GOT3 (cell line): Measurements from ENCODE around the gene RDX.
"Not testable (repeated sequence)": the region's sequence is repeated elsewhere in the genome, so short reads cannot be mapped to it uniquely, and the experiment has no call there.

ENCODE experiments used
- DNase-seq: peaks from one replicate; lab custom pipeline; 2025; ENCODE audit warnings: mixed read lengths; lab: John Stamatoyannopoulos, UW

RDX gene

DNA sequence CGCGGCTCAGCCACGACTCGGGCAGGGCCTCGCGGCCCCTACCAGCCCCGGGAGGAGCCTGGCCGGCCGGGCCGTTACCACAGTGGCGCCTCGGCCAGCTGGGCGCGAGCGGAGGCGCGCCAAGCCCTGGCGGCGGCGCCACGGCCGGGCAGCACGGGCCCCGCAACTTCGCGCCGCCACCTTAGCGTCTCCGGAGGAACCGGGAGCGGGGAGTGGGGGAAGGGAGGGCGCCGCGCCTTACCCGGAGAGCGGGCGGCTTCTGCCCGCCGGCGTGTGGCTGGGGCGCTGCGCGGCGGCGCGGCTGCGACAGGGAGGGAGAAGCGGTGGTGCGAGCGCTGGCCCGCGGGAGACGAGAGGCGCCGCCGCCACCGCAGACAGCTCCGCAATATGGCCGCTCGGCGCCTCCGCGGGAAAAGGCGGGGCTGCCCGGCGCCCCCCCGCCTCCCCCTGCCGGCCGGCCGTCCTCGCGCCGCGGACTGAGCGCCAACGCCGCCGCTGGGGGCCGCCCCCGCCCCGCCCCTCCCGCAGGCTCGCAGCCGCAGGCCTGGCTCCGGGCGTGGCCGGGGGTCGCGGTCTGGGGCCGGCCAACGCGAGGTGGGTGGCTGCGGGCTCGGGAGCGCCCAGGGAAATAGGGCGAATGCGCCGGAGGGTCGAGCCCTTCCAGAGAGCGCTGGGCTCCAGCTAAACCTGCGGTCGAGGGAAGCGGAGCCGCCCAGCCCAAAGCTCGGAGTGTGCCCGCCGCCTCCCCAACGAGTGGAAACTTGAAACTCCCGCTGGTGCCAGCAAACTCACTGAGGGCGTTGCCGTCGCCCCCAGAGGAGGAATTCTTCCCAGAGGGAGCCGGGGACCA, at the start of gene RDX:
Gene RDX (minus strand): TSS at position 389 of the 850 bp plus-strand sequence. CDS start 16,922 bp downstream, outside the sequence.
- DNase-seq, result peak; percentile 36

DNA sequence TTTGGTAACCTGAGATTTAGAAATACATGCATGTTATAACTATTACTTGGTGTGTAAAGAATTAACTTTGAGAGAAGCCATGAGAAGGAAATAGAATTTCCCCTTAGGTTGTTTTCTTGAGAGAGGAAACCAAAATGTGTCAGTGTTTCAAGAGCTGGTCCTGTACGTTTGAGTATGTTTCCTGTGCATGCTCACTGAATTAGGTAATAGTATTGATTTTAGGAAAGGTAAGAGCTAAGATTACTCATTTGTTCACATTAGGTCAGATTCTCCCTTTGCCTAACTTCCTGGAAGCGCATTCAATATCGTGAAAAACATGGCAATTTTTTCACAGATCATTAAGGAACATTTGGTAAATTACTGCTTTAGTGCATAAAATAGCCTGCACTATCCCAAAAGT, 49.3 kb upstream of the RDX start:
- no peak for DNase-seq

DNA sequence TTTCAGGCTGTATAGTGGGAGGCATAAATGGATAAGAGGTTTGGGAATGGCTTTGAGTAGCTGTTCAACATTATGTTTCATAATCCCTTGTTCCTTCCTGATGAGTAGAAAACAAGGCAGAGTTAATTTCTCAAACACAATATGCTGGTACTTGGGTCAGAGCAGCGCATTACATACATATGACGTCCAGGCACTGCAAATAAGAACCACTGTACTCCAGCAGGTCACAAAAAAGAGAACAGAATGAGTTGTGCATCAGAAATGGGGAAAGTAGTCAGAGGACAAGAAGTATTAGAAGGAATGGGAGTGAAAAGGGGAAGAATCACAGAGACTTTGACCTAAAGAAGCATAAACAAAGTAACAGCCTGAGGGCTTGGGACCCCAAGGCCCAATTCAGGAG, 44.0 kb upstream of the RDX start:
- DNase-seq, result no peak

DNA sequence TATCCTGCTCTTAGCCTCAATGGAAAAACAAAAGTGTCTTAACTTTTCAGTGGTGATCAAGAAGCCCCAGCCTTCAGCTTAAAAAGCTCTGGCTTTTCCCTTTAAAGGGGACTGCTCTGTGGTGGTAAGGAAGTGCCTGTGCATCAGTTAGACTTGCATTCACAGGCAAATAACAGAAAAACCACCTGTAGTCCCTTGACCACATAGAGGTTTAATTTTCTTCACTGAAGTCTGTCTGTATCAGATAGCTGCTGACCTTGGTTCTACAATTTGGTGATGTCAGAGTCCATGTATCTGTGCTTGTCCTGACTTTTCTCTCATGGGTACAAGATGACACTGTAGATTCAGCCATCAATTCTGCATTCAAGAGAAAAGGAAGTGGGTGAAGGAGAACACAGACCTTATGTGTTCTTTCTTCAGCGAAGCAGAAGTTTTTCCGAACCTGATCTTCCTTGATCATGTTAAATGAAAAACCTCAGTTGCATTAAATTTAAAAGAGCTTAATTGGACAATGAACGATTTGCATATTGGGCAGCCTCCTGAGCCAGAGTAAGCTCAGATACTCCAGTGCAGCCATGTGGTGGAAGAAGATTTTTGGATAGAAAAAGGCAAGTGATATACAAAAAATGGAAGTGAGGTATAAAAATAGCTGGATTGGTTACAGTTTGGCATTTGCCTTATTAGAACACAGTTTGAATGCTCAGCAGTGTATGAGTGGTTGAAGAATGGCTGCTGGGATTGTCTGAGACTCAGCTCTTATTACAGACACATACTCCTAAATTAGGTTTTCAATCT, 43.2 kb upstream of the RDX start:
- no peak for DNase-seq

DNA sequence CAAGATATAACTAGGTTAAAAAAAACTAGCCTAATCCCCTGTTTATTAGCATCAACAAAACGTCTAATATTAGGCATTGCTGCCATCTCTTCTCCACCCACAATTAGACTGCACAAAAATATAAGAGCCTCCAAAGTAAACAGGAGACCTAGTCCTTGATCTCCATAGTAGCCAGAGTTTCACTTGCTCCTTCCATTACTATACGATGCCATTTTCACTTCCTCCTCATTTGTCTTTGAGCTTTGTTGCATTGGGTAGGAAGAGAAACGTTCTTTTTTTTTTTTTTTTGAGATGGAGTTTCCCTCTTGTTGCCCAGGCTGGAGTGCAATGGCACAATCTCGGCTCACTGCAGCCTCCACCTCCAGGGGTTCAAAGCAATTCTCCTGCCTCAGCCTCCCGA, 42.3 kb upstream of the RDX start:
- DNase-seq, result no peak

DNA sequence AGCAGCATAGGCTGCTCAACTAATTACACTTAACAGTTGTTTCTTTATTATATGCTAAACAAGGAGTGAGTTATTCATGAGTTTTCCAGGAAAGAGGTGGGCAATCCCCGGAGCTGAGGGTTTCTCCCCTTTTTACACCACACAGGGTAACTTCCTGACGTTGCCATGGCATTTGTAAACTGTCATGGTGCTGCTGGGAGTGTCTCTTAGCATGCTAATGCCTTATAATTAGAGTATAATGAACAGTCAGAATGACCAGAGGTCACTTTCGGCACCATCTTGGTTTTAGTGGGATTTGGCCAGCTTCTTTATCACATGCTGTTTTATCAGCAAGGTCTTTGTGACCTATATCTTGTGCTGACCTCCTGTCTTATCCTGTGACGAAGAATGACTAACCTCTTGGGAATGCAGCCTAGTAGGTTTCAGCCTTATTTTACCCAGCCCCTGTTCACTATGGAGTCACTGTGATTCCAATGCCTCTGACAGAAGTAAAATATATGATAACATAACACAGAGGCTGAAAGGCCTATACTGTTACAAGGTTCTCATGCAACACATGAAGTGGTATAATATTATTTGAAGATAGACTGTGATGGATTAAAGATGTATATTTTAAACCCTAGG, 41.3 kb upstream of the RDX start:
- DNase-seq, result no peak

DNA sequence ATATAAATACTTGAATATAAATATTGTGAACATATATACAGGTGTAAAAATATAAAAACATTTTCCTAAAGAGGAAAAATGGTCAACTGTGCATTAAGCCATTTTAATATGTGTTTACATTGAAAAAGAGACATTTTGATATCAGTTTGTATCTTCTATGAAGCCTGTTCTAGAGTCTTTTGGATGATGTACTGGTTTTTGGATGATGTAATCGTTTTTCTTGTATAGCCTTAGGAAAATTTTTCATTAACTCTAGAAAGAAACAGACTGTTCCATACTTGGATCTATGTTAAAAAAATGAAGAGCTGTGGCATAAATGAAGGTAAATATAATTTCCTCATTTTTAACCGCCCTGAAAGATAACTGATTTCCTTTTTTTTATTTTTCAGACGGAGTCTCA, 39.6 kb upstream of the RDX start:
- no peak for DNase-seq

DNA sequence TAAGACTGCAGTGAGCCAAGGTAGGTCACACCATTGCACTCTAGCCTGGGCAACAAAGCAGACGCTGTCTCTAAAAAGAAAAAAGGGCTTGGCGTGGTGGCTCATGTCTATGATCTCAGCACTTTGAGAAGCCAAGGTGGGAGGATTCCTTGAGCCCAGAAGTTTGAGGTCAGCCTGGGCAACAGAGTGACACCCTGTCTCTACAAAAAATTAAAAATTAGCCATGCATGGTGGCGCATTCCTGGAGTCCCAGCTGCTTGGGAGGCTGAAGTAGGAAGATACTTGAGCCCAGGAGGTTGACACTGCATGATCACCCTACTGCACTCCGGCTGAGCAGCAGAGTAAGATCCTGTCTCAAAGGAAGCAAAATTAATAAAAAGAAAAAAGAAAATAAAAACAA, 38.9 kb upstream of the RDX start:
- no peak for DNase-seq

DNA sequence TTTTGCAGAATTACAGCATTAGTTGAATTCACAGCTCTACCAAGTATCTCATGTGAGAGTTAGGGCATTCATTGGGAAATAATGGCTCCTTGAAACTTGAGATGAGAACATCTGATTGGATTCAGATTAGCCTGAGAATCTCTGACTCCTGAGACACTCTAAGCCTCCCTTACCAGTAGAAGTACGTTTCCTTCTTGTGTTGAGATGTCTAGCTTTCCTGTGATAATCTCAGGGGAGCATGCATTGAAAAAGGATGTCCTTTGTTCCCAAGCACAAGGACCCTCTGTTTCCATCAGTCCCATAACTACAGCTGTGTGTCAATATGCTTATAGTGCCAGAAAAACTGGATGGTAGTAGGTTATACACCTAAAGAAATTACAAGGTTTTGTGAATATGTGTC, 35.2 kb upstream of the RDX start:
- DNase-seq, result no peak

DNA sequence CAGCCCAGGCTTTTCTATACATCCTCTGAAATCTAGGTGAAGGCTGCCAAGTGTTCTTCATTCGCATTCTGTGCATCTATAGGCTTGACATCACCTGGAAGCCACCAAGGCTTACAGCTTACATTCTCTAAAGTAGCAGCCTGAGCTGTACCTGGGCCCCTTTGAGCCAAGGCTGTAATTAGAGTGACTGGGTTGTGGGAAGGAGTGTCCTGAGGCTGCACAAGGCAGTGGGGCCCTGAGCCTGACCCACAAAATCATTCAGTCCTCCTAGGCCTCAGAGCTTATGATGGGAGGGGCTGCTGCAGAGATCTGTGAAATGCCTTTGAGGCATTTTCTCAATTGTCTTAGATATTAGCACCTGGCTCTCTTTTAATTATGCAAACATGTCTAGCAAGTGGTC, 33.0 kb upstream of the RDX start:
- no peak for DNase-seq

DNA sequence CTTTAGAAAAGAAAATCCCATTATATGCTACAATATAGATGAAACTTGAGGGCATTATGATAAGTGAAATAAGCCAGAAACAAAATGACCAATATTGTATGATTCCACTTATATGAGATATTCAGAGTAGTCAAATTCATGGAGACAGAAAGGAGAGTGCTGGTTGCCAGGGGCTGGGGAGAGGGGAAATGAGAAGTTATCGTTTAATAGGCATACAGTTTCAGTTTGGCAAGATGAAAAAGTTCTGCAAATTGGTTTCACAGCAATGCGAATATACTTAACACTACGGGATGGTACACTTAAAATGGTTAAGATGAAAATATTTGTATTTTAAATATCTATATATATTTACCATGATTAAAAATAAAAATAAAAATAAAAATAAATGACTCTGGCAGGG, 31.1 kb upstream of the RDX start:
- DNase-seq, result no peak

DNA sequence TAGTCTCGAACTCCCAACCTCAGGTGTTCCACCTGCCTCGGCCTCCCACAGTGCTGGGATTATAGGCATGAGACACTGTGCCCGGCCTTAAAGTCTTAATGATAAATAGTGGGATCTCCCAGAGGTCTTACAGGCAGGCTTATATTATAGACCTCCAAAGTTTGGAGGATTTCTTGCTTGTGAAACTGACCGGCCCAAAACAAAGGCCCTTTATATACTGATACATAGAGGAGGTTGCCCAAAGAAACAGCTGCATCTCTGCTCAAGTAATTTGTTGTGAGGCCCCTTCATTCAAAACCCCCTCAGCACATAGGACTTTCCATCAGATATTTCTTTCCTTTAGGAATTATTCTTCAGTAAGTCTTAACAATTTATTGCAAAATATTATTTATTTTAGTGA, 27.4 kb upstream of the RDX start:
- DNase-seq, result no peak

DNA sequence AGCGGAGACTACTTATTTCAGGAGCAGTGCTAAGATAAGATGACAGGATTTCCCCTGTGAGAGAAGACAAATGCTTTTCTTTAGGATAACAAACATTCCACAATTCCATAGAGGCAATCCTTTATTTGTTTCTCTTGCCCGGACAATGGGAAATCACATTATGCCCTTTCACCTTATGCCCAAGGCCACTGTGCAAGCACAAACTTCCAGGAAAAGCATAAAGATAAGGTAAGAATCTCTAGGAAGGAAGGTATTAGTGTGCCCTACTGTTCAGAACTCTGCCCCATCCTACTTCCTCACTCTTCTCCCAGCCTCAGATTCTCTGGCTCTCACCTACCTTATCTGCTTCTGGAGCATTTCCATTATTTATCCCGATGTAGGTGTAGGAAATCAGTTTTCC, 23.1 kb upstream of the RDX start:
- no peak for DNase-seq

DNA sequence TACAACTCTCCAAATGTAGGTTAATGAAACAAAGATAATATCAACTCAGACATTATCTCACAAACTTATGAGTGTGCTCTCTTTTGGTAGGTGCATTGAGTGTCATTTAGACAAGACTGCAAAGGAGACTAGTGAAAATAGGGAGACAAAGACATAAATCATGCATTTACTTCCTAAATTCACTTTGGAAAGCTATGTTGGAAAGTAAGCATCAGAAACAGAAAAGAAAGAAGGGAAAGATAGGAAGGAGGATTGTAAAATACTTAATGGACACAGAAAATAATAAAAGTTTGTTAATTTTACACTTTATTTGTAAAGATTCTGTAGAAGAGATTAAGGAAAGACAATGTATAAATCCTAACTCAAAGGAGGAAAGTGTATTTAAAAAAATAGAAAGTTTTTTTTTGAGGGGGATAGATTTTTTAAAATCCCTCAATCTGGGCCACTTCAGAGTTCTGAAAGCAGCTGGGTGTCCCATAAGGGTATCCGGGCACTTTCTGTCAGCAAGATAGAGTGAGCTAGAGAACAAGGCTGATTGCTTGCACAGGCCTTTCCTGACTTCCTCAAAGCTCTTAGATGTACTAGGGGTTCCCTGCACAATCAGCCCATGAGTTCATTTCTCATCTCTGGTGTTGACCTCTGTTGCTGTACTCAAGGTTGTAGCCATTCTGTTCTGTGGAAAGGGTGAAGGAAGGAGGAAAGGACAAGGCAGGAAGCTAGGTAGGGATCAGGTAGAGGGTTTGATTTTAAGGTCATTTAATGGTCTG, 22.4 kb upstream of the RDX start:
- DNase-seq, result no peak

DNA sequence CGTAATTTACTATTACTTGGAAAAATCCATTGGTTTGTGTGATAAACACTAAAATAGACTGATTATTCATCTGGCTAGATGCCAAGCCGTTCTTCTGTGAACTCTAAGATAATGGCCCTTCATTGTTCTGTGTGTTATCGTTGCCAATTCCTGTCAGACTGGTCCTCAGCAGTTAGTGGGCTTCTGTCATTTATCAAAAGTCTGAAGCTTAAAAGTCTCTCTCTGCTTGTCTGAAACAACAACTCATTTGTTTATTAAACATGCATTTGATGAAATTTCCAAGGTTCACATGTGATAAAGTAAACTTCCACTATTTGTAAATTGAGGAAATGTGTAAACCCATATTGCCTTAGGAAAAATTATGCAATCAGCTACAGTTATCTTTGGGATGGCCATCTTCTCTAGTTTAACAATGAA, 21.1 kb upstream of the RDX start:
- no peak for DNase-seq

DNA sequence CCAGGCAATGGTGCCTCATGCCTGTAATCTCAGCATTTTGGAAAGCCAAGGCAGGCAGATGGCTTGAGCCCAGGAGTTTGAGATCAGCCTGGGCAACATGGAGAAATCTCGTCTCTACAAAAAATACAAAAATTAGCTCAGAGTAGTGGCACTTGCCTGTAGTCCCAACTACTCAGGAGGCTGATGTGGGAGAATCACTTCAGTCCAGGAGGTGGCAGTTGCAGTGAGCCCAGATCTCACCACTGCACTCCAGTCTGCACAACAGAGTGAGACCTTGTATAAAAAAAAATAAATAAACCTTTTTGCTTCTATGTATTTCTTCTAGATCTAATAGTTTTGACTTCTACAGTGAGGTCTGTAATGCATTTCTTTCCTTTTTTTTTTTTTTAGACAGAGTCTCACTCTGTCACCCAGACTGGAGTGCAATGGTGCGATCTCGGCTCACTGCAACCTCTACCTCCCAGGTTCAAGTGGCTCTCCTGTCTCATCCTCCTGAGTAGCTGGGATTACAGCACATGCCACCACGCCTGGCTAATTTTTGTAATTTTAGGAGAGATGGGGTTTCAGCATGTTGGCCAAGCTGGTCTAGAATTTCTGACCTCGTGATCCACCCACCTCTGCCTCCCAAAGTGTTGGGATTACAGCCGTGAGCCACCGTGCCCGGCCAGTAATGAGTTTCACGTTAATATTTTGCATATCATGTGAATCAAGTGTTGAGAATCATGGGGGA, 18.1 kb upstream of the RDX start:
- DNase-seq, result no peak

DNA sequence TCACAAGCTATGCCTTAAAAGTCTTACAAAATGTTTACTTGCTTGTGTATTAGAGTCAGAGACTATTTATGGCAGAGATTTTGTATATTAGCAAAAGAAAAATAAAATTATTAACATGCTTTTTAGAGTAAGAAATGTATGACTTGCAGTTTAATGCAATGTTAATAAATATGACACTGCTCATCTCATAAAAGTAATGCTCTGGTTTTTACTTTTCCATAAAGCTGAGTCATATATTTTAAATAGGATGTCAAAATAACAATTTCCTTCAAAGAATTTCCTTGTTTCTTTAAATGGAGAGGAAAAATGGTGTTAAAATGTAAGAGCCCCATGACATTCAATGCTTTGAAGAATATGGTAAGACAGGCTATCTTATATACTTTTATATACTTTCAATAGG, 16.3 kb upstream of the RDX start:
- no peak for DNase-seq

DNA sequence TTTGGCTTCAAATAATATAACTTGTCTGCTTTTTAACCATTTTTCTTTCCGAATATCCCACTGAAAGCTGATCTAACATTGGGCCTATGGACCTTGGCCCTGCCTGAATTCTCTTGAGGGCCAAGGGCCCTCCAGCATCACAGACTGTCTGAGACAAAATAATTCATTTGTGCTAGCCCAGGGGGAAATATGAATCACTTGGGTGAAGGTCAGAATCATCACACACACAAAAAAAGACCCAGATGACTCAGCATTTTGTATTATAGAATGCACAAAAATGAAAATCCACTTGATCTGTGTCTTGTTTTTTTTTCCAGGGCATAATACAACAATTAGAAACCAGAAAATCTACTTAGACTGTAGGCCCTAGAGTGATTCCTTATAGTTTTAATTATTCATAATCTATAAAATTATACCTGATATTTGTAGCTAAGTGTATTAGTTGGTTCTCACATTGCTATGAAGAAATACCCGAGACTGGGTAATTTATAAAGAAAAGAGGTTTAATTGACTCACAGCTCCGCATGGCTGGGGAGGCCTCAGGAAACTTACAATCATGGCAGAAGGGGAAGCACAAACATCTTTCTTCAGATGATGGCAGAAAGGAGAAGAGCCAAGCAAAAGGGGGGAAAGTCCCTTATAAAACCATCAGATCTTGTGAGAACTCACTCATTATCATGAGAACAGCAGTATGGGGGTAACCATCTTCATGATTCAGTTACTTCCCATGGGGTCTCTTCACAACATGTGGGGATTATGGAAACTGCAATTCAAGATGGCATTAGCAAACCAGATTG, 15.6 kb upstream of the RDX start:
- no peak for DNase-seq

DNA sequence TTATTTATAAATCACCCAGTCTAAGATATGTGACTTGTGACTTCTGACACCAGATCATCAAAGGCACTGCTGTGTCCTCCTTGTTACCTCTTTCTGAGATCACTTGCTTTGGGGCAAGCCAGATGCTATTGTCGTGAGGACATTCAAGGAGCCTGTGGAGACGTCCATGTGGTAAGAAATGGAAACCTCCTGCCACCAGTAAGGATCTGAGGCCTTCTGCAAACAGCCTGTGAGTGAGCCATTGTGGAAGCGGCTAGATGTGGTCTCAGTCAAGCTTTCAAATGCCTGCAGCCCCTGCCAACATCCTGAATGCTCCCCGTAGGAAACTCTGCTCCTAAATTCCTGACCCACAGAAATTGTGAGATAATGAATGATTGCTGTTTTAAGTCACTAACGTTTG, 11.7 kb upstream of the RDX start:
- DNase-seq, result no peak

DNA sequence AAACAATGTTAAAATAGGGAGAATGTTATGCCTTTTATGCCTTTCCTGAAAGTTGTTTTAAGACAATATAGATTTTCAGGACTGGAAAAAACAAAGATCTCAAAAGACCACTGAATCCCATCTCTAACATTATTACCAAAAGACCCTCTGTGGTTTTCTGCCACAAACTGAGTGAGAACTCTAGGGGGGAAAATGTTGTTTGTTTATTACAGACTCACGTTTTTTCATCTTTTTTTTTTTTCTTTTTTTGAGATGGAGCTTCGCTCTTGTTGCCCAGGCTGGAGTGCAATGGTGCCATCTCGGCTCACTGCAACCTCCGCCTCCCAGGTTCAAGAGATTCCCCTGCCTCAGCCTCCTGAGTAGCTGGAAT, 9.6 kb upstream of the RDX start:
- DNase-seq, result not testable (repeated sequence)
